Spleen (tissue), 7 donors: ENCODE results near the gene PSMB2.

Source experiments
- CTCF ChIP-seq, 11 experiments: fragments of 200-600 bp in 7 of 11; fragments of 450-650 bp in 4 of 11; sonication (generic) in 4 of 11; IDR thresholded peaks in 8 of 11; conservative IDR thresholded peaks in 3 of 11; 1 replicate in 7 of 11; 2 replicates in 4 of 11; pipeline versions ENCODE4 v1.4.0 to v1.8.0; 2016 to 2021; ENCODE audit warnings: antibody characterized with exemption in 11 of 11, inconsistent platforms in 4 of 11, mild to moderate bottlenecking in 1 of 11
- POLR2AphosphoS5 ChIP-seq, 3 donors: sonication (generic); formaldehyde crosslinking; IDR thresholded peaks; one replicate each; pipeline ENCODE4 v1.5.1; 2017; ENCODE audit warnings: antibody characterized with exemption in 3 of 3
- donor health status: DM: no; HTN: no; CAD: no; lungs with moderate emphysema.
- donor health status: DM: no; HTN: no; CAD: no.
- donor health status: DM: no; HTN: no; CAD: no.

- TF ChIP-seq CTCF (IDR thresholded peaks at IDR 0.05 in 8 of 11, conservative IDR thresholded peaks at IDR 0.05 in 3 of 11), result no peak
- no peak for TF ChIP-seq POLR2AphosphoS5 (IDR thresholded peaks at IDR 0.05)
These were observed 81.9 kb downstream of the PSMB2 start for GRCh38 chr1:35559317-35559944.
